HG03460 (cell line): Measurements from ENCODE around the gene KRTAP10-12.
"Not testable (repeated sequence)": the region's sequence is repeated elsewhere in the genome, so short reads cannot be mapped to it uniquely, and the experiment has no call there.

Source experiments
- ATAC-seq: cut with Tn5 transposase; IDR thresholded peaks from one replicate; pipeline ENCODE4 v1.9.1; 2021; ENCODE audit not compliant: unreplicated experiment

KRTAP10-12 gene

DNA sequence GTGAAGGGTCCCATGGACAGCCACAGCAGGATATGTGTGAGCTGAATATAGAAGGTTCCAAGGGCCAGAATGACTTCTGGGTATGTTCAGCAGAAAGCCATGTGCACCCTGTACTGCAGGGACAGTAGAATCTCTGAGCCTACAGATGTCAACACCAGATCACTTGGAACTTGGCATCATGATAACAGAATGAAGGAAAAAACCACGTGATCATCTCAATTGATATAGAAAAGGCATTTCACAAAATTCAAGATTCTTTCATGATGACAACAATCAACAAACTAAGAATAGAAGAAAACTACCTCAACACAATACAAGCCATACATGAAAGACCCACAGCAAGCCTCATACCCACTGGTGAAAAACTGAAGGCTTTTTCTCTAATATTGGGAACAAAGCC lies 29.4 kb upstream of the KRTAP10-12 start:
- no peak for ATAC-seq

DNA sequence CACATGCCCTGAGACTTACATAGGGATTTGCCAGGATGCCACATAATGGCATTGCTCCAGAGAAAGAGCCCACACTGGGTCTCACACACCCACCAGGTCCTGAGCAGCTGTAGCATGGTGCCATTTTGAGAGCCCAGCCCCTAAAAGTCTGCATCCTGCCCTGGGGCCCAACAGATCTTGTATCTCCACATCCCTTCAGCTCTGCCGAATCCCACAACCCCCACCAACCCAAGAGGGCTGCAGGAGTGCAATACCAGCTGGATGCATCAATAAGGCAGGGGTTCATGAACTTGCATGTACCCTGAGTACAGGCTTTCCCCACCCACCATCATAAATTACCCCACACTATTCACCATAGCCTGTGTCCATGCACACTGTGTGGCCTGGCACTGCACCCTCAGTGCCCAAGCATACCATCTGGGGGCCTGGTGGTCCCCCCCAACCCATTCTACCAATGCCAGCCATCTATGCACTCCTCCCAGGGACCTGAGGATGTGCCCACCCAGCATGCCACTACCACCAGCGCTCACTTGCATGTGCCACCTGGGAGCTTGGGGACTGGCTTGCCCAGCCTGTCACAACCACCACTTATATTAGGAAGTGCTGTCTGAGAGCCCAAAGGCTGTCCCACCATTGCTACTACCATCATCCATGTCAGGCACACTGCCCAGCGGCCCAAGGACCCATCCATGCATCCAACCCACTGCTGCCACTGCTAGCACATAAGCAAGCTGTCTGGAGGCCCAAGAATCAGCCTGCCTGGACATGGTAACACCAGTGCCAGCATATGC lies 26.1 kb upstream of the KRTAP10-12 start:
- no peak for ATAC-seq

DNA sequence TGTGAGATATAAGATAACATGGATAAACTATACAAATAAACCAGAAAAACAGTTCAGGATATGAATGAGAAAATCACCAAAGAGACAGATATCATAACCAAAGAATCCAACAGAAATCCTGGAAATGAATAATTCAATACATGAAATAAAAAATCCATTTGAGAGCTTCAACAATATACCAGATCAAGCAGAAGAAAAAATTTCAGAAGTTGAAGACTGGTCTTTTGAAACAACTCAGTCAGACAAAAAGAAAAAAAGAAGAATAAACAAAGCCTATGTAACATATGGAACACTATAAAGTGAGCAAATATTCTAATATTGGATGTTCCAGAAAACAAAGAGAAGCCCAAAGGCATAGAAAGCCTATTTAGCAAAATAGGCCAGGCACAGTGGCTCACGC lies 25.1 kb upstream of the KRTAP10-12 start:
- no peak for ATAC-seq

DNA sequence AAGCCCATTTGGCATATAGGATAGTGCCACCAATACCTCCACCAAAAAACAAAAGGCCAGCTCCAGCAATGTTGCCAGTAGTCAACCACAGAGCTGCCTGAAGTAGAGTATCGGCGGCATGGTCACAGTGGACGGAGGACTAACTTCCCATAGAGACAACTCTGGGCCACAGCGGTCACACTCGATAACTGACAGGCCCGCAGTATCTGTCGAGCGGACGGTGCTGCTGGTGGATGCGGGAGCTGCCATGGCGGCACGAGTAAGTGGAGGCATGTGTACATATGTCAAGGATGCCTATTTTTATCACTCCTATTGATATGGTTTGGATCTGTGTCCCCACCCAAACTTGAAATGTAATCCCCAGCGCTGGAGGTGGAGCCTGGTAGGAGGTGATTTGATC lies 19.1 kb upstream of the KRTAP10-12 start:
- no peak for ATAC-seq

DNA sequence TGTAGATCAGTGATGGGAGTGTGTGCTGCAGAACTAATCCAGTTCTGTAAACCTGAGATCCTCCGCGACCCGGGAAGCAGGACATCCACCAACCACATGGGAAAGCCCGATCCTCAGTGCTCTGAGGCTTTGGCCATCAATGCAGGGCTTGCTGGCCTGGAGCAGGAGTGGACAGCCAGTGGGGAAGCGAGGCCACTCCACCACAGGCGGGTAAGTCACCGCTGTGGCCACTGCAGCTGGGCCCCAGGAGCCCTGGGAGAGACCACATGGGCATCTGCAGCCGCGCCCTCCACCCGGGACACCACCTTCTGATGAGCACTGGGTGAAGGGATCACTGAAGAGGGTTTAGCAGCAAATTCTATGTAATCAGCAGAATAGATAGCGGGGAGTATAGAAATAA lies 15.8 kb upstream of the KRTAP10-12 start:
- ATAC-seq = no peak

DNA sequence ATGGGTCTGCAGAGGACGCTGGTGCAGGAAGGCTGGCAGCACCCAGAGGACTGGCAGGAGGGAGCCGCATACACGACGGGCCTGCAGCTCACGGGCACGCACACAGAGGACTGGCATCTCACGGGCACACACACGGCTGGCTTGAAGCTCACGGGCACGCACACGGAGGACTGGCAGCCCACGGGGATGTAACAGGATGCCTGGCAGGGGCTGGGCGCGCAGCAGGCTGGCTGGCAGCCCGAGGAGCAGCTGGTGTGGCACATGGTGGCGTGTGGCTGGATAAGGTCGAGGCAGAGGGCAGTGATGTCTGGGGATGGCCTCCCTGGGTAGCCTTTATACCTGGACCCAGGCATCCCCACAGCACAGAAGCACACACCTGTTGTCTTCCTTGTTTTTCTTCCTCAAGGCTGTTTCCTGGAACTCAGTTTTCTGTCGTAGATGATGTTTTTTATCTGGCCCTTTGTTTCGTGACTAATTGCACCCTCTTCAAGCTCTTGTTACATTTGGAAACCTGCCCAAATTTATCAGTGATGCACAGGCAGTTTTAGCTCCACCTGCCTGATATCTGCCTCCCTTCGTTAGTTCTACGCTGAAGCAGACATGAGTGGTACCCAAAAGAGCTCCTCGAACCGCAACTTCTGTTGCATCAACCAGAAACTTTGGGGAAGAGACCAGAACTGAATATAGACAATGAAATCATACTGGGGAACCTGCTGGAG lies 15.0 kb upstream of the KRTAP10-12 start, which contains the start of gene KRTAP12-1:
Gene KRTAP12-1, minus strand, starts transcription at position 303 of the 719 bp plus-strand sequence. Its CDS starts 40 bp downstream, at position 263.
- ATAC-seq = no peak

DNA sequence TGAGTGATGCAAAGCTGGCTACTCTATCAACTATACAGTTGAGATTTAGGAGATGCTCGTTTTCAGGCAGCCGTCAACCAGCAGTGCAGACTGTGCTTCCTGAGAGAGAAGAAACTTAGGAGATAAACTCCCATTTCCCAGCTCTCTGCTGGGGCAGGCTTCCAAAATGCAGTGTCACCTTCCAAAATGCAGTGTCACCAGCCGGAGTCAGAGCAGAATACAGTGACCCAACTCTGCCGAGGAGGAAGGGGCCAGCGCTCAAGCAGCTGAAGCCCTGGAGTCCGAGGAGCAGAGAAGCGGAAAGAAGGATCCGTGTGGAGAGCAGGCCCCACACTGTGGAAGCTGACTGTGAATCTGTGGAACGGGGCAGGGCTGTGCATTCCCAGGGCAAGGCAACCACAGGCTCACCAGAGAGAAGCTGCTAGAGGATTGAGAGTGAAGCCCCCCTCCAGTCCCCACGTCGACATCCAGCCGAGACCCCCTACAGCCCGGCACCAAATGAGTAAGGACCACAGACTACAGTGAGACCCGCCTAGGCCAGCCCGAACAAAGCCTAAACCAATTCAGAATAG lies 14.3 kb upstream of the KRTAP10-12 start:
- no peak for ATAC-seq

DNA sequence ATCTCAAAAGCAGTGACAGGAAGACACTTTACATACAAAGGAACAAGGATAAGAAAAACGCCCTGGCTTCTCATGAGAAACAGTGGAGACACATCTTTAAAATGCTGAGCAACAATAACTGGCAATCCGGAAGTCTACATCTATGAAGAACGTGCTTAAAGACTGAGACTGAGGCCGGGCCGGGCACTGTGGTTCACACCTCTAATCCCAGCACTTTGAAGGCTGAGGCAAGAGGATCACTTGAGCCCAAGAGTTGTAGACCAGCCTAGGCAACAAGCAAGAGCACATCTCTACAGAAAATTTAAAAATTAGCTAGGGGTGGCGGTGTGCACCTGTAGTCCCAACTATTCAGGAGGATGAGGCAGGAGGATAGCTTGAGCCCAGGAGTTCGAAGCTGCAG lies 12.9 kb upstream of the KRTAP10-12 start:
- no peak for ATAC-seq

DNA sequence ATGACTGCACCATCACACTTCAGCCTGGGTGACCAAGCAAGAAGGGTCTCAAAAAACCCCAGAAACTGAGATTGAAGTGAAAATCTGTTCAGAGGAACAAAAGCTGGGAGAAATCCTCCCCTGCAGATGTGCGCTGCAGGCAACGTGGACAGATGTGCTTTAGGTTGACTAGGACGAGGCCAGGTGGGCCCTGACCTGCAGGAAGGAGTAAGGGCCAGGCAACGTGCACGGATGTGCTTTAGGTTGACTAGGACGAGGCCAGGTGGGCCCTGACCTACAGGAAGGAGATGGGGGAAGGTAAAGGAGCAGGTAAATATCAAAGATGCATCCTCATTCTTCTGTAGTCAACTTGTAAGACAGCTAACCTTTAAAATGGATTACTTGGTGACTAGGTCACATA lies 12.5 kb upstream of the KRTAP10-12 start:
- ATAC-seq = no peak

DNA sequence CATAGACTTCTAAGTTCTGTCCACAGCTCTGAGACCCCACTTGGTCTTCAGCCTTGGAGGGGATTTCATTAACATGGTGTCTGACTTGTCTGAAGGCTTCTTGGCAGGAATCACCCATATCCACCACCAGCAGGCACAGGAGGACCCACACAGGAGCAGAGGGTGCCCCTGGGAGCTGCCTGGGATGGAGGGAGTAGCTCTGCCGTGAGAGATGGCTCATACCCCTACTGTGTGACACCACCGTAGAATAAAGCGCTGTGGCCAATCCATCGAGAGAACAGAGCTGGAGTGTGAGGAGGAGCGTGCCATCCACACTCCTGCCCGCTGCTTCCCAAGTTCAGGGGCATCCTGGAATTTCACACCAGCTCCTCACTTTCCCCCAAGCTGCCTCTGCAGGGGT lies 11.9 kb upstream of the KRTAP10-12 start:
- not testable (repeated sequence) for ATAC-seq

DNA sequence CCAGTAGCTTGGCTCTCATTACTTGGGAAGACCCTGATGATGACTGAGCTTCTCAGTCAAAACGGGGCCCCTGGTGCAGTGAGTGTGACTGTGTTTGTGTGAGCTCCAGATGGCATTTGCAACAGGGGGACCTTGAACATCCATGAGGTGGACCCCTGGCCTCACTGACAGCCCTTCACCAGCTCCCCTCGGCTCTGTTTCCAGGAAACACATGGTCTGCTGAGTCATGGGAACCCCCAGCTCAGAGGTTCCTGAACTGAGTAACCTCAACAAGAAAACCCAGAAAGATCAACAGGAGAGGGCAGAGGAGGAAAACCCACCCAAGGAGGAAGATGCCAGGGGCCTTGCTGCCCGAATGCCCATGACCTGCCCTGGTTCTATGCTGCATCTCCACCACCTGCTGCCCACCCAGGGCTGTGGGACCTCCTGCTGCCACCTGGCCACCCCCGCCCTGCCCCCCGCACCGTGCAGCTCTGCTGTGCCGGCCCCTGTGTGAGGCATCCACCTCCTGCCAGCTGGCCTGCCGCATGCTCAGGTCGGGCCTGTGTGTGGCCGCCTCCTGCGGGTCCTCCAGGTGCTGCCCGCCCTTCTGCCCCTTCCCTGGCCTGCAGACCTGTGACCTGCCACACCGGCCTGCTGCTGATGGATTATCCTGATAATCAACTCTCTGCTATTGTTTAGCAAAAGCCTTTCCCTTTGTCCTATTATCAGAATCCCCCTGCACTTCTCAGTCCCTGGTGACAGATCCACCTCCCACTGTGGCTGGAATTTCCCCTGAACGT lies 10.8 kb upstream of the KRTAP10-12 start:
- no peak for ATAC-seq

DNA sequence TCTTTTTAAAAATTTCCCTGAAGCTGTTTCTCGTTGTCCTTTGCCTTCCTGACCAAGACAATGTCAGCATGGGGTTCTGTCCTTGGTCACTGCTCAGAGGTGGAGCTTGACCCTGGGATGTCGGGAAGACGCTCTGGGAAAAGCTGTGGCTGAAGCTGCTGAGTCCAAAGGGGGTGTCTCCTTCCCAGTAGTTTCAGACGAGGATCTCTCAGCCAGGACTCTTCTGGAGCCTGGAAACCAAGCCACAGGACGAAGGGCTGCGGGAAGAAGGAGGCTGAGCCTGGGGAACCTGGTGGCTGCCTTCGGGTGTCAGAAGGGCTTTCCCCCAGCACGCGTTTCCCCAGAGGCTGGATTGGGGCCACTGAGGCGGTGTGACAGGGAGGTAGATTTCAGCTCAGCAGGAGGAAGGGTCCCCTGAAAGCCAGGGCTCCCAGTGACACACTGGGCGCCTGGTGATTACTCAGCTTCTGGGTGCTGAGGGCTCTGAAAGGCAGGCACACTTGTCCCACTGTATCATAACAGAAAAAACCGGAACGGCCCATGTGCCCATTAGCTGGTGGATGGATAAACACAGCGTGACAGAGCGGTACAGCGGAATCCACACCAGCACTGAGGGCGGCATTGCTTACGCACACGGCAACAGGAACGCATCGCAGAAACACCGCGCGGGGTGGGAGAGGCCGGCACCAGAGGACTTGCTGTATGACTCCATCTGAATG lies 10.0 kb upstream of the KRTAP10-12 start:
- no peak for ATAC-seq

DNA sequence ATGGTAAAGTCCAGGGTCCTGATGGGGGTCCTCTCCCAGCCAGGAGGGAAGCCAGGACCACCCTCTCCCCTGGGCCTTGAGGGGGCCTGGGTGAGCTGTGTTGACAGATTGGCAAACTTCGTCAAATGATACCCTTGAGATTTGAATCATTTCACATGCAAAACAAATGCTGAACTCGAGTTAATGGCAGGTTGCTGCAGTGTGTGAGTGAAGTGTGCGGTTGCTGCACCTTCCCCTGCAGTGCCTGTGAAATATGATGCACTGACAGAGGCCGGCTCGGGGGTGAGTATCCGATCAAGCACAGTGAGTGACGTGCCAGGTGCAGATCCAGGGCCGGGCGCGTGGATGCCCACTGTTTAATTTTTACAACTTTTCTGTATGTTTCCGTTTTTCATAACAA lies 9.3 kb upstream of the KRTAP10-12 start:
- ATAC-seq = no peak

DNA sequence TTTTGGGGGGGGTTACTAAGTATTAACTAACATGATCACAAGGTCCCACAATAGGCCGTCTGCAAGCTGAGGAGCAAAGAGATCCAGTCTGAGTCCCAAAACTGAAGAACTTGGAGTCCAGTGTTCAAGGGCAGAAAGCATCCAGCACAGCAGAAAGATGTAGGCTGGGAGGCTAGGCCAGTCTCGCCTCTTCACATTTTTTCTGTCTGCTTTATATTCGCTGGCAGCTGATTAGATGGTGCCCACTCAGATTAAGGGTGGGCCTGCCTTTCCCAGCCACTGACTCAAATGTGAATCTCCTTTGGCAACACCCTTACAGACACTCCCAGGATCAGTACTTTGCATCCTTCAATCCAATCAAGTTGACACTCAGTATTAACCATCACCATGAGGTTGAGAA lies 7.2 kb upstream of the KRTAP10-12 start:
- ATAC-seq = not testable (repeated sequence)

DNA sequence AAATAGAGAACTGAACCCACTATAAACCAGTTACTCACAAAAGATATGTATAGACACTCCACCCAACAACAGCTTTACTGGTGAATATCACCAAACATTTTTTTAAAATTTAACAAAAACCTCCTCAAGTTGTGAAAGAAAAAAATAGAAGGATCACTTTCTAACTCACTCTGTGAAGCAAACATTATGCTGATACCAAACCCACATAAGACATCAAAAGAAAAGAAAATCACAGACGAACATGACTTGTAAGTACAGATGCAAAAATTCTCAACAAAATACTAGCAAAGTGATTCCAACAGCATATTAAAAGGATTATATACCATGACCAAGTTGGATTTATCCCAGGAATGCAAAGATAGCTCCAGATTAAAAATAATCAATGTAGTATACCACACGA lies 5.3 kb upstream of the KRTAP10-12 start:
- no peak for ATAC-seq

DNA sequence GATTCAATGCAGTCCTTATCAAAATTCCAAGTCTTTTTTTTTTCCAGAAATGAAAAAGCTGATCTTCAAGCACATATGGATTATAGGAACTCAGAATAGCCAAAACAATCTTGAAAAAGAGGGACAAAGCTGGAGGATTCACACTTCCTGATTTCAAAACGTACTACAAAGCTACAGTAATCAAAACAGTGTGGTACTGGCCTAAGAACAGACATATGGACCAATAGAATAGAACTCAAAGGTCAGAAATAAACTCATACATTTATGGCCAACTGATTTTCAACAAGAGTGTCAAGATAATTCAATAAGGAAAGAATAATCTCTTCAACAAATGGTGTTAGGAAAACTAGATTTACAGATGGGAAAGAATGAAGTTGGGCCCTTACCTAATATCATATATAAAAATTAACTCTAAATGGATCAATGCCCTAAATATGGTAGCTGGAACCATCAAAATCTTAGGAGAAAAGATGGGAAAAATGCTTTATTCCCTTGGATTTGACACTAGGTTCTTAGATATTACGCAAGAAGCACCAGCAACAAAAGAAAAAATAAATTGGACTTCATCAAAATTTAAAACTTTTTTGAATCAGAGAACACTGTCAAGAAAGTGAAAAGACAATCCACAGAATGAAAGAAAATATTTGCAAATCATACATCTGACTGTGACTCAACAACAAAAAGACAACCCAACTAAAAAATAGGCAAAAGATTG lies 4.0 kb upstream of the KRTAP10-12 start:
- ATAC-seq = no peak

DNA sequence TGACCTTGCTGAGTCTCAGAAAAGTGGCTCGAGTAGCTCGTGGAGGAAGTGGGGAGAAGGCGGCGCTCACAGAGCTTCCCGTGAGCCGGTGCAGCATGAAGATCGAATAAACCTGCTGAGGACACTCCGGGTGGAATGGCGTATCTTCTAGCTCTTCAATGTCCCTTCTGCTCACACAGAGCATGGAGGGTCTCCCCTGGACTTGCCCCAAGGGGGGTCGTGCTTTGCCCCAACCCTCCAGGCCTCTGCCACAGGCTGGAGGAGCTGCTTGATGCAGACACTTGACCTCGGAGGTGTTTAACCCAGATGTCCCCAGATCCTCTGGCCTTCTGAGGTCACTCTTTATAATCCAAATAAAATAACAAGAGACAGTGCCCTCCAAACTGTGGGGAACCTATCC lies 2.2 kb upstream of the KRTAP10-12 start:
- no peak for ATAC-seq

DNA sequence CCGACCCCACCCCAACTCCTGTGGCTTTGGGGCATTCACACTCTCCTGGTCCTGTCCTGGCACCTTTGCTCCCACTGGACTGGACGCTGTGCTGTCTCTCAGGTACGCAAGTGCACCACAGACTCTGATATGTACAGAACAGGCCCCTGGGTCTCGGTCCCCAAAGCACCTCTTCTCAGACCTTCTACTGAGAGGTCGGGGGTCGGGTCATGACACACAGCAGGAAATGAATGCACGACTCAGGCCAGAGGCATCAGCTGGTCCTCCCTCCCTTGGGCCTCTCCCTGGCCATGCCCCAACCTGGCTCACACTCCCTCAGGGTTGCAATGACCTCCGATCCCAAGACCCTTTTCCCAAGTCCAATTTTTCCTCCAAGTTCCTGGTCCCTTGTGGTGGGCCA lies 1.8 kb upstream of the KRTAP10-12 start:
- no peak for ATAC-seq

DNA sequence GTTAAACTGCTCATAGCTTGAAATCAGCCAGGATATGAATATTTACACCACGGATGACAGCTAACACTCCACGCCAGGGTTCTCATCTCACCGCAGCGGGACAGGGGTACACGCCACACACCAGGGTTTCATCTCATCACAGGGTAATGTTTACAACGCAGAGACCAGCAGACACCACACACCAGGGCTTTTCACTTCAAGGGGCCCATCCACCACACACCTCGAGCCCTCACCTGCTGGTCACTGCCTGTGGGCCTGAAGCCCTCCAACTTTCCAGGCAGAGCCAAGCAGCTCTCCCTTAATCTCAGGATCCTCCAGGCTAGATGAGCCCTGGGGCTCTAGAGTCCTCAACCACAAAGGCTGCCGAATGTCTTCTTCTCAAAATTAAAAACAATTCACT lies 1.3 kb upstream of the KRTAP10-12 start:
- no peak for ATAC-seq

DNA sequence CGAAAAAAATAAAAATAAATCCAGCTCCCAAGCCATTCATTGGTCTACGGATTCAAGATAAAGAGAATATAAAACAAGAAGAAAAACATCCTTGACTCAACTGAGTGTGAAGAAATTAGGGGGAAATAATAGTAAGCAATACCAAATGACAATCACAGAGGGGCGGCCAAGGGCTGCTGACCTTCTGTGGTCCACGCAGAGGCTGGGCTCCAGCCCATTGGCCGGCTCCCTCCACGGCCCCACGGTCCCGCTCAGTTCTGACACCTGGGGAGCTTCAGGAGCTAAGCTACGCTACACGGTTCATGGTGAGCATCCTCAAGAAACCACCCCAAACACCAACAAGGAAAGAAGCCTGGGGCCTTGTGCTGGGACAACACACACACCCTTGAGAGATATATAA lies 400 bp upstream of the KRTAP10-12 start:
- no peak for ATAC-seq
